Osteocyte (in vitro differentiated cells): ENCODE data around the gene THSD7A. TPM values are rescaled to one million over a fixed set of nuclear protein-coding genes. Genes with fewer than 3 reads are reported as not detected.

ENCODE experiments used
- DNase-seq: peaks from one replicate; pipeline ENCODE4 v3.0.0; 2021; ENCODE audit warnings: mixed read lengths; ENCODE audit not compliant: unreplicated experiment; ENCODE audit errors: extremely low spot score
- H3K27ac Mint-ChIP-seq: one replicate; pipeline ENCODE4 v1.8.0; 2021; ENCODE audit warnings: mild to moderate bottlenecking, mixed read lengths; ENCODE audit not compliant: unreplicated experiment
- H3K27me3 Mint-ChIP-seq: one replicate; pipeline ENCODE4 v1.8.0; 2021; ENCODE audit warnings: mixed read lengths; ENCODE audit not compliant: unreplicated experiment
- H3K36me3 Mint-ChIP-seq: one replicate; pipeline ENCODE4 v1.8.0; 2021; ENCODE audit warnings: mixed read lengths; ENCODE audit not compliant: unreplicated experiment
- H3K4me1 Mint-ChIP-seq: one replicate; pipeline ENCODE4 v1.8.0; 2021; ENCODE audit warnings: mixed read lengths; ENCODE audit not compliant: unreplicated experiment
- H3K4me3 Mint-ChIP-seq: one replicate; pipeline ENCODE4 v1.8.0; 2021; ENCODE audit warnings: mild to moderate bottlenecking, moderate library complexity, mixed read lengths; ENCODE audit not compliant: unreplicated experiment
- H3K9me3 Mint-ChIP-seq: one replicate; pipeline ENCODE4 v1.8.0; 2021; ENCODE audit warnings: mixed read lengths; ENCODE audit not compliant: unreplicated experiment
- CTCF ChIP-seq: fragments of 200-600 bp; sonication (generic); IDR thresholded peaks from 2 replicates; pipeline ENCODE4 v1.5.0; 2021; ENCODE audit warnings: antibody characterized with exemption, mild to moderate bottlenecking, moderate library complexity
- long read RNA-seq: library from polyadenylated mRNA; unstranded; transcript quantifications from one replicate; pipeline ENCODE4 v2.0.0, GENCODE V29; 2021
- total RNA-seq: library from RNA; stranded (reverse); gene quantifications from 2 replicates; pipeline ENCODE4 v1.2.1, GENCODE V29; 2021

Gene THSD7A
- total RNA-seq: 0.78 and 2.0 TPM in 2 replicates
- long read RNA-seq: 0 reads

GRCh38 chr7:11831736-11832495 is at the start of gene THSD7A:
Gene THSD7A, minus strand, starts transcription at chr7:11832198. Its CDS starts 252 bp downstream, at chr7:11831946.
- Mint-ChIP-seq H3K9me3 (no peaks in the 10 kb centered on the region), H3K27ac (peak within 1 kb of the TSS; percentile 25), H3K36me3 (no peaks in the 10 kb centered on the region), H3K4me3 (peak within 1 kb of the TSS; percentile 79), H3K4me1 (peaks cover 16% of the 10 kb centered on the region), H3K27me3 (peaks cover 27% of the 10 kb centered on the region)
- DNase-seq: peak; percentile 86
- TF ChIP-seq CTCF: peak; percentile 8

- DNase-seq: no peak
- no peaks in the 10 kb centered on the region for H3K4me1 Mint-ChIP-seq
- peaks cover 8% of the 10 kb centered on the region for H3K9me3 Mint-ChIP-seq
- H3K4me3 Mint-ChIP-seq: no peak overlapping the region
- H3K36me3 Mint-ChIP-seq: no peaks in the 10 kb centered on the region
- TF ChIP-seq CTCF: no peak
- H3K27ac Mint-ChIP-seq: no peak overlapping the region
- H3K27me3 Mint-ChIP-seq: peaks cover 4% of the 10 kb centered on the region
Measured at GRCh38 chr7:11881680-11882079, 49.7 kb upstream of the THSD7A start.

- no peak for DNase-seq
- H3K27ac Mint-ChIP-seq: no peak overlapping the region
- H3K4me3 Mint-ChIP-seq: no peak overlapping the region
- no peaks in the 10 kb centered on the region for H3K4me1 Mint-ChIP-seq
- H3K27me3 Mint-ChIP-seq: no peaks in the 10 kb centered on the region
- no peak for TF ChIP-seq CTCF
- no peaks in the 10 kb centered on the region for H3K36me3 Mint-ChIP-seq
- peaks cover 8% of the 10 kb centered on the region for H3K9me3 Mint-ChIP-seq
Measured at GRCh38 chr7:11875635-11876034, 43.6 kb upstream of the THSD7A start.

GRCh38 chr7:11865671-11866070 is 33.7 kb upstream of the THSD7A start:
- H3K9me3 Mint-ChIP-seq: peaks cover 17% of the 10 kb centered on the region
- H3K4me1 Mint-ChIP-seq: no peaks in the 10 kb centered on the region
- DNase-seq: no peak
- no peaks in the 10 kb centered on the region for H3K36me3 Mint-ChIP-seq
- no peak overlapping the region for H3K4me3 Mint-ChIP-seq
- TF ChIP-seq CTCF: no peak
- H3K27ac Mint-ChIP-seq: no peak overlapping the region
- H3K27me3 Mint-ChIP-seq: no peaks in the 10 kb centered on the region

- Mint-ChIP-seq H3K9me3 (no peaks in the 10 kb centered on the region), H3K27ac (no peak overlapping the region), H3K36me3 (no peaks in the 10 kb centered on the region), H3K4me1 (no peaks in the 10 kb centered on the region), H3K4me3 (no peak overlapping the region), H3K27me3 (peaks cover 11% of the 10 kb centered on the region)
- DNase-seq: no peak
- TF ChIP-seq CTCF: no peak
Measured at GRCh38 chr7:11858622-11859302, 26.8 kb upstream of the THSD7A start.
